HG03469 (cell line): ENCODE data around the gene ASCL2.
"Not testable (repeated sequence)": the region's sequence is repeated elsewhere in the genome, so short reads cannot be mapped to it uniquely, and the experiment has no call there.

Experiments used
- ATAC-seq: cut with Tn5 transposase; IDR thresholded peaks from one replicate; pipeline ENCODE4 v1.9.1; 2021; ENCODE audit warnings: mild to moderate bottlenecking, moderate library complexity, moderate number of reproducible peaks; ENCODE audit not compliant: unreplicated experiment

Gene ASCL2

GRCh38 chr11:2298795-2299761, 28.7 kb upstream of the ASCL2 start:
- ATAC-seq = no peak

- ATAC-seq = no peak
Measured at GRCh38 chr11:2298131-2298794, 27.9 kb upstream of the ASCL2 start.

- no peak for ATAC-seq
Measured at GRCh38 chr11:2297623-2298030, 27.2 kb upstream of the ASCL2 start.

GRCh38 chr11:2296913-2297622, 26.7 kb upstream of the ASCL2 start:
- ATAC-seq = no peak

- no peak for ATAC-seq
Measured at GRCh38 chr11:2295971-2296912, 25.9 kb upstream of the ASCL2 start.

GRCh38 chr11:2294926-2295290, 24.5 kb upstream of the ASCL2 start:
- no peak for ATAC-seq

GRCh38 chr11:2293984-2294925, 23.9 kb upstream of the ASCL2 start:
- no peak for ATAC-seq

- no peak for ATAC-seq
Measured at GRCh38 chr11:2293531-2293971, 23.2 kb upstream of the ASCL2 start.

GRCh38 chr11:2290351-2290841, 20.0 kb upstream of the ASCL2 start:
- ATAC-seq = no peak

- ATAC-seq = no peak
Measured at GRCh38 chr11:2289859-2290258, 19.5 kb upstream of the ASCL2 start.

- ATAC-seq = no peak
Measured at GRCh38 chr11:2289350-2289749, 19.0 kb upstream of the ASCL2 start.

GRCh38 chr11:2287091-2287490, 16.7 kb upstream of the ASCL2 start:
- ATAC-seq = no peak

GRCh38 chr11:2286350-2286749, 16.0 kb upstream of the ASCL2 start:
- not testable (repeated sequence) for ATAC-seq

- ATAC-seq = no peak
Measured at GRCh38 chr11:2280208-2280607, 9.8 kb upstream of the ASCL2 start.

- no peak for ATAC-seq
Measured at GRCh38 chr11:2277933-2278523, 7.6 kb upstream of the ASCL2 start.

- ATAC-seq = no peak
Measured at GRCh38 chr11:2277008-2277346, 6.6 kb upstream of the ASCL2 start.

GRCh38 chr11:2276280-2277007, 6.1 kb upstream of the ASCL2 start:
- ATAC-seq = no peak
